Fibroblast of villous mesenchyme (primary cell): ENCODE data around the gene PLD3. TPM values are rescaled to one million over a fixed set of nuclear protein-coding genes. Genes with fewer than 3 reads are reported as not detected.
"Not testable (repeated sequence)": the region's sequence is repeated elsewhere in the genome, so short reads cannot be mapped to it uniquely, and the experiment has no call there.

Experiments used
- DNase-seq: peaks from one replicate; pipeline ENCODE4 v3.0.0-alpha.2; 2010; ENCODE audit warnings: low read depth
- H3K4me3 ChIP-seq: 2 replicates; pipeline ENCODE4 v1.5.1; 2011; ENCODE audit warnings: low read depth, mild to moderate bottlenecking, low read length
- total RNA-seq: library from RNA; depleted of rRNA; stranded (reverse); fragments of >200 nt; gene quantifications from 2 replicates; pipeline ENCODE4 v1.2.3, GENCODE V29; 2012
- TF ChIP-seq, protein P1 (sequence below): IDR thresholded peaks from 2 replicates; pipeline ENCODE4 v1.5.1; 2012; ENCODE audit warnings: low read depth, mild to moderate bottlenecking, low read length; ENCODE audit not compliant: insufficient read depth

PLD3 gene
- total RNA-seq, 1 donor: 146 TPM

DNA sequence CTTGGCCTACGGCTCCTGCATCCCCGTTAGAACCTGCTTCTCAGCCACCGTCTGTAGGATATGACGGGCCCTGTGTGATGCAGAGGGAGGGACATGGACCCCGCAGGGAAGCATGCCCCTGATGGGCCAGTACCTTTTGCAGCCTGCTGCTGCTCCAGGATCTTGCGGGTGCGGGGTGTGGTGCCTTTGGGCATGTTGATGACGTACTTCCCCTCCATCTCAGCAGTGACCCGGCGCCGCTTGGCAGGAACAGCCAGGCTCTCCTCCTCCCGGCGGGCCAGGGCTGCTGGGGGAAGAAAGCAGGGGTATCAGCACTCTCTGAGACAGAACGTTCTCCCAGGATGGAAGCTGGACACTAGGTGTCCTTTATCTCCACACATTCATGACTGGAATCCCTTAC is 22.3 kb upstream of the PLD3 start:
- no peak overlapping the region for H3K4me3 ChIP-seq
- no peak for DNase-seq
- TF ChIP-seq, protein P1, sequence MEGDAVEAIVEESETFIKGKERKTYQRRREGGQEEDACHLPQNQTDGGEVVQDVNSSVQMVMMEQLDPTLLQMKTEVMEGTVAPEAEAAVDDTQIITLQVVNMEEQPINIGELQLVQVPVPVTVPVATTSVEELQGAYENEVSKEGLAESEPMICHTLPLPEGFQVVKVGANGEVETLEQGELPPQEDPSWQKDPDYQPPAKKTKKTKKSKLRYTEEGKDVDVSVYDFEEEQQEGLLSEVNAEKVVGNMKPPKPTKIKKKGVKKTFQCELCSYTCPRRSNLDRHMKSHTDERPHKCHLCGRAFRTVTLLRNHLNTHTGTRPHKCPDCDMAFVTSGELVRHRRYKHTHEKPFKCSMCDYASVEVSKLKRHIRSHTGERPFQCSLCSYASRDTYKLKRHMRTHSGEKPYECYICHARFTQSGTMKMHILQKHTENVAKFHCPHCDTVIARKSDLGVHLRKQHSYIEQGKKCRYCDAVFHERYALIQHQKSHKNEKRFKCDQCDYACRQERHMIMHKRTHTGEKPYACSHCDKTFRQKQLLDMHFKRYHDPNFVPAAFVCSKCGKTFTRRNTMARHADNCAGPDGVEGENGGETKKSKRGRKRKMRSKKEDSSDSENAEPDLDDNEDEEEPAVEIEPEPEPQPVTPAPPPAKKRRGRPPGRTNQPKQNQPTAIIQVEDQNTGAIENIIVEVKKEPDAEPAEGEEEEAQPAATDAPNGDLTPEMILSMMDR: no peak

DNA sequence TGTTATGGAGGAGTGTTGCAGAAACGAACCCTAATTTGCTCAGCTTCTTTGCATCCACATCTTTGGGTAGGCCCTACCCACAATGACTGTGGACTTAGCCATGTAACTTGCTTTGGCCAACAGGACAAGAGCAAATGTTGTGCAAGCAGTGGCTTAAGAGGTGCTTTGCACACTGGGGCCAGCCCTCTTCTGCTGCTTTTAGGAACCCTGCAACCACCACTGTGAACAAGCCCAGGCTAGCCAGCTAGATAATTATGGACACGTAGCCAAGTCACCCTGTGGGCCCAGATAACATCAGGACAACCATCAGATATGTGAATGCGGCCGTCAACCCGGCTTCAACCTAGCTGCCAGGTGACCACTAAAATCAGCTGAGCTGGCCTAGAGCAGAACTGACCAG is 17.4 kb upstream of the PLD3 start:
- H3K4me3 ChIP-seq: no peak overlapping the region
- TF ChIP-seq, protein P1: no peak
- no peak for DNase-seq

DNA sequence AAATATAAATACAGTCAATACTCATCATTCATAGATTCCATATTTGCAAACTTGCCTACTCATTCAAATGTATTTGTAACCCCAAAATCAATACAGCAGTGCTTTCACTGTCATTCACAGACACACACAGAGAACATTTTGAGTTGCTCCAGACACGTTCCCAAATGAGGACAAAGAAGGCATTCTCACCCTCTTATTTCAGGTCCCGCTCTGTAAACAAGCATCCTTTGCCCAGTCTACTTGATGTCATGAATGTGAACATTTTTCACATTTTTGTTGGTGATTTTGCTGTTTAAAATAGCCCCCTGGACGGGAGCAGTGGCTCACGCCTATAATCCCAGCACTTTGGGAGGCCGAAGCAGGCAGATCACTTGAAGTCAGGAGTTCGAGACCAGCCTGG is 15.8 kb upstream of the PLD3 start:
- no peak overlapping the region for H3K4me3 ChIP-seq
- TF ChIP-seq, protein P1: no peak
- no peak for DNase-seq

DNA sequence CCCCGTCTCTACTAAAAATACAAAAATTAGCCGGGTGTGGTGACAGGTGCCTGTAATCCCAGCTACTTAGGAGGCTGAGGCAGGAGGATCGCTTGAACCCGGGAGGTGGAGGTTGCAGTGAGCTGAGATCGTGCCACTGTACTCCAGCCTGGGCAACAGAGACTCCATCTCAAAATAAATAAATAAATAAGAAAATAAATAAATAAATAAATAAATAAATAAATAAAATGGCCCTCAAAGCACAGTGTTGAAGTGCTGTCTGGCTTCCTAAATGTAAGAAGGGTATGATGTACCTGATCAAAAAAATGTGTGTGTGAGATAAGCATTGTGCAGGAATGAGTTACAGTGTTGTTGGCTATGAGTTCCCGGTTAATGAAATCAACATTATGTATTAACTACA is 15.4 kb upstream of the PLD3 start:
- not testable (repeated sequence) for H3K4me3 ChIP-seq, DNase-seq

DNA sequence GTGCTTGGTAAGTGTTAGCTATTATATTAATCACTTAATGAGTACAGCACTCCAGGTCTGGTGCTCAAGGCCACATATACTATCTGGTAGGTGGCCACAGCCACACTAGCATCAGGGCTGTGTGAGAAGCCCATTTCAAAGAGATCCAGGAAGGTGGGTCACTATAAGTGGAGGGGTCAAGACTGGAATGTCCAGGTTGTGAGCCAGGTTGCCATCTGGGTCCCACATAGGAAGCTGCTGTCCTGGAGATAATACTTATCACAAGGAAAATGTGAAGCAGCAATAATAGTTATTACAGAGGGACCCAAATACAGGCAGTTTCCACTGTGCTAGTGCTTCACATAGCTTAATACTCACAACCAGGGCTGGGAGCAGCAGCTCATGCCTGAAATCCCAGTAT is 13.4 kb upstream of the PLD3 start:
- TF ChIP-seq, protein P1: no peak
- no peak for DNase-seq
- H3K4me3 ChIP-seq: no peak overlapping the region

DNA sequence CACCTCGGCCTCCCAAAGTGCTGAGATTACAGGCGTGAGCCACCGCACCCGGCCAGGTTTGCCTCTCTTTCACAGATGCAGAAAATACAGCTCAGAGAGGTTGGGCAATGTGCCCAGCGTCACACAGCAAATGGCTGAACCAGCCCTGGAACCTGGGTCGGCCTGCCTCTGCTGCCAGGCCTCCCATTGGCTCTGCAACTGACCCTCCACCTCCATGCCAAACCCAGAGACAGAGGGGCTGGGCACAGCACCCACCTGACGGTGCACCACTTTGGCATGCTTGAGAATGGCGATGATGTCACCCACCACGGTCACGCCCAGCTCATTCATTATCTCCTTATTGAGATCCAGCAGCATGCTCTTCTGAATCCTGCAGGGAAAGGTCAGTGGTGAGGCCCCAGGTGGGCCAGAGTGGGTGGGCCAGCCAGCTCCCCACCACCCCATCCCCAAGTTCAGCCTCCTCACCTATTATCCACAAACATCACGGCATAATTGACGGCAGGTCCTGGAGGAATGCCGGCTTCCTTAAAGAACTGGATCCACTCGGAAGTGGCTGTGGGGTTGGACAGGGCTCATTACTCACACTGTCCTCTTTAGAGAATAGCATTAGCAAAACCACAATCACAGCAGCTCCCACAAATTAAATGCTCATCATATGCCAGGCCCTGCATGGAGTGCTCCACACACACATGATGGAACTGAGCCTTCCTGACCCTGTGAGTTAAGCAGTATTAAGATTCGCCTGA is 12.5 kb upstream of the PLD3 start:
- H3K4me3 ChIP-seq: no peak overlapping the region
- TF ChIP-seq, protein P1: no peak
- no peak for DNase-seq

DNA sequence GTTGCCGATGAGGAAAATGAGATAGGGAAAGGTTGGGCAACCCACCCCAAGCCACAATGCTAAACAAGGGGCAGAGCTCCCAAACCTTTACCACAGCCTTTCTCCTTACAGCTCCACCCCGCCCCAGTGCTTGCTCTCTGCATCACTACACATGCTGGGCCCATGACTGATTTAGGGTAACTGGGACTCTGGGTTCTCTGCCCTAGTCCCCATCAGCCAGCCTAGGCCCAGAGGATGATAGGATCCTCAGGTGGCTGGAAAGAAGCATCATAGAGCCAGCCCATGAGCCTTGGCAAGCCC is 11.9 kb upstream of the PLD3 start:
- TF ChIP-seq, protein P1: no peak
- no peak overlapping the region for H3K4me3 ChIP-seq
- no peak for DNase-seq

DNA sequence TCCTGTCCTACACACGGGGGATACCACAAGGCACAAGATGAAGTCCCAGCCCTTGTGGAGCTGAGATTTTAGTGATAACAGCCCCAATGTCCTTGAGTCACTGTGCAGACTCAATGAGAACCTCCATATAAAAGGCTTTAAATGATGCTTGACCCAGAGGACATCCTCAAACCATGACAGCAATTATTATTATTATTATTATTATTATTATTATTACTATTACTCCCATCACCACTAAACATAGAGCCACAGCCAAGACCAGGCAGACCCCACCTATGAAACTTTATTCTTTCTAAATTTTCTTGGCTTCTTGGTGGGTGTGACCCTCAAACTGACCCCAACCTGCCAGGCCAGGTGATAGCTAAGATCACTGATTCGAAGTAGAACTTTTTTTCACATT is 11.4 kb upstream of the PLD3 start:
- no peak overlapping the region for H3K4me3 ChIP-seq
- no peak for DNase-seq
- TF ChIP-seq, protein P1: no peak
